GM12878 (cell line): ENCODE data around the gene KIF2A. TPM values are rescaled to one million over a fixed set of nuclear protein-coding genes. Genes with fewer than 3 reads are reported as not detected.

Source experiments
- ATAC-seq: fragments of 200-7000 bp; cut with Tn5 transposase; 3 replicates; pipeline ENCODE4 v1.9.1; 2020; ENCODE audit warnings: mild to moderate bottlenecking, moderate library complexity
- BruUV-seq: library from RNA; stranded (reverse); fragments of 400-500 nt; replicated peaks from 2 replicates; lab custom pipeline; 2021; lab: Mats Ljungman, UMichigan
- CTCF ChIA-PET: fragments of 300-600 bp; sonication (Branson Sonifier 250); formaldehyde crosslinking; extraction: SDS; loops from one replicate; lab custom pipeline; 2021; ENCODE audit warnings: inconsistent platforms; lab: Yijun Ruan, JAX
- POLR2A ChIA-PET: fragments of 350-600 bp; formaldehyde crosslinking; extraction: SDS; loops from one replicate; lab custom pipeline; 2021; ENCODE audit warnings: inconsistent platforms; lab: Charles Lee
- RAD21 ChIA-PET: fragments of 300-600 bp; sonication (Branson Sonifier 250); formaldehyde crosslinking; loops from one replicate; lab custom pipeline; 2023; ENCODE audit warnings: antibody characterized with exemption; ENCODE audit not compliant: unreplicated experiment; lab: Charles Lee
- SMC1A ChIA-PET: fragments of 300-600 bp; sonication (Branson Sonifier 250); formaldehyde crosslinking; loops from one replicate; lab custom pipeline; 2023; ENCODE audit not compliant: unreplicated experiment, uncharacterized antibody; lab: Charles Lee
- DNase-seq: peaks from one replicate; pipeline ENCODE4 v3.0.0-alpha.2; 2011; ENCODE audit warnings: low read depth, low spot score
- FAIRE-seq: peaks from 3 replicates; lab custom pipeline; 2011; peaks lifted over from hg19 to GRCh38; lab: Jason Lieb, UNC
- H2AFZ ChIP-seq: 2 replicates; pipeline ENCODE4 v1.6.0; 2011; ENCODE audit warnings: low read depth, low read length, control low read depth; ENCODE audit not compliant: control insufficient read depth
- H3K27ac ChIP-seq: 2 replicates; pipeline ENCODE4 v1.5.1; 2011; ENCODE audit warnings: control low read depth; ENCODE audit not compliant: control insufficient read depth, insufficient read depth
- H3K27me3 ChIP-seq, 2 experiments: replicated peaks in 1 of 2; 2 replicates each; pipeline versions ENCODE4 v1.6.0 to v1.6.1; 2011; ENCODE audit warnings: low read length in 1 of 2; ENCODE audit not compliant: control insufficient read depth in 2 of 2, insufficient read depth in 2 of 2
- H3K36me3 ChIP-seq, 2 experiments: 2 replicates each; pipeline ENCODE4 v1.5.1; 2011; ENCODE audit warnings: low read length in 1 of 2; ENCODE audit not compliant: control insufficient read depth in 2 of 2, insufficient read depth in 2 of 2
- H3K4me1 ChIP-seq: 2 replicates; pipeline ENCODE4 v1.6.1; 2011; ENCODE audit warnings: mild to moderate bottlenecking, low read length, moderate library complexity, mixed read lengths; ENCODE audit not compliant: control insufficient read depth, insufficient read depth
- H3K4me2 ChIP-seq: 2 replicates; pipeline ENCODE4 v1.6.0; 2011; ENCODE audit warnings: control low read depth; ENCODE audit not compliant: control insufficient read depth, insufficient read depth
- H3K4me3 ChIP-seq: fragments of 200-600 bp; sonication (generic); 2 replicates; pipeline ENCODE4 v1.5.1; 2016
- H3K79me2 ChIP-seq: 2 replicates; pipeline ENCODE4 v1.6.0; 2011; ENCODE audit warnings: low read length; ENCODE audit not compliant: control insufficient read depth, insufficient read depth
- H3K9ac ChIP-seq: 2 replicates; pipeline ENCODE4 v1.8.0; 2011; ENCODE audit warnings: low read length, control low read depth, mixed read lengths; ENCODE audit not compliant: control insufficient read depth, insufficient read depth
- H3K9me3 ChIP-seq: replicated peaks from 3 replicates; pipeline ENCODE4 v1.5.1; 2011; ENCODE audit warnings: mild to moderate bottlenecking, low read length; ENCODE audit not compliant: control insufficient read depth, insufficient read depth
- H4K20me1 ChIP-seq: 2 replicates; pipeline ENCODE4 v1.6.0; 2011; ENCODE audit not compliant: control insufficient read depth, insufficient read depth
- ESRRA ChIP-seq: IDR thresholded peaks from 2 replicates; pipeline ENCODE4 v1.6.1; 2012; ENCODE audit warnings: mild to moderate bottlenecking, low read length, improper control_type of control experiment
- HDAC6 ChIP-seq: fragments of 200-600 bp; sonication (generic); IDR thresholded peaks from one replicate; pipeline ENCODE4 v1.8.0; 2017; ENCODE audit warnings: antibody characterized with exemption; ENCODE audit not compliant: unreplicated experiment
- IKZF1 ChIP-seq: fragments of 450-650 bp; conservative IDR thresholded peaks from 2 replicates; pipeline ENCODE4 v1.6.1; 2017; ENCODE audit warnings: antibody characterized with exemption, mild to moderate bottlenecking
- KAT2A ChIP-seq: conservative IDR thresholded peaks from 2 replicates; pipeline ENCODE4 v1.6.1; 2011; ENCODE audit warnings: low read depth, low read length; ENCODE audit not compliant: control insufficient read depth
- WRNIP1 ChIP-seq: IDR thresholded peaks from 2 replicates; pipeline ENCODE4 v1.6.1; 2011; ENCODE audit warnings: low read depth, low read length, improper control_type of control experiment, borderline replicate concordance
- ZNF217 ChIP-seq: fragments of 450-650 bp; IDR thresholded peaks from 2 replicates; pipeline ENCODE4 v1.6.1; 2017; ENCODE audit warnings: antibody characterized with exemption, mild to moderate bottlenecking
- WGBS: methylation state at CpG from one replicate; pipeline ENCODE4 v1.1.6; 2016; ENCODE audit warnings: low lambda C conversion rate; ENCODE audit not compliant: insufficient replicate concordance, insufficient coverage; ENCODE audit errors: missing lambda C conversion rate; 5-methylcytosine and 5-hydroxymethylcytosine counted together
- in situ Hi-C: fragments of 300-500 bp; cut with MboI; formaldehyde crosslinking; loops from 9 replicates; pipeline ENCODE4 v1.14.3; 2018; ENCODE audit warnings: mixed read lengths
- intact Hi-C: fragments of 100-400 bp; cut with micrococcal nuclease; formaldehyde crosslinking; loops from one replicate; pipeline ENCODE4 v1.14.2; 2022; ENCODE audit not compliant: unreplicated experiment
- polyA plus RNA-seq, 11 experiments: library from polyadenylated mRNA; depleted of rRNA in 4 of 11; unstranded in 6 of 11; stranded (reverse) in 5 of 11; fragments of >200 nt; fragmentation: Nextera tagmentation in 4 of 11; fragmentation: Illumina TruSeq in 1 of 11; extraction: Ambion mirVana in 4 of 11; extraction: Trizol in 1 of 11; gene quantifications; 1 replicate in 1 of 11; 2 replicates in 10 of 11; pipeline versions ENCODE4 v1.2.1 to v1.2.3, GENCODE V29; 2011 to 2016; ENCODE audit warnings: inconsistent platforms in 2 of 11, missing spikeins in 2 of 11, low read depth in 1 of 11
- total RNA-seq, 4 experiments: library from RNA; depleted of rRNA in 3 of 4; stranded (reverse); fragments of >200 nt in 3 of 4; fragmentation: Illumina TruSeq in 1 of 4; extraction: Trizol in 1 of 4; gene quantifications; 2 replicates each; pipeline versions ENCODE4 v1.2.1 to v1.2.3, GENCODE V29; 2013 to 2021
- TF ChIP-seq, protein P1 (sequence below): IDR thresholded peaks from 2 replicates; pipeline ENCODE4 v1.6.1; 2011; ENCODE audit warnings: mild to moderate bottlenecking, low read depth, low read length, moderate library complexity; ENCODE audit not compliant: insufficient replicate concordance

Gene KIF2A
- total and polyA plus RNA-seq, 10 of the 15 experiments (the other 5 are each of a cell fraction or from before 2014, with no cell fraction given), result 35.9 to 124 (median 80.1) TPM

DNA sequence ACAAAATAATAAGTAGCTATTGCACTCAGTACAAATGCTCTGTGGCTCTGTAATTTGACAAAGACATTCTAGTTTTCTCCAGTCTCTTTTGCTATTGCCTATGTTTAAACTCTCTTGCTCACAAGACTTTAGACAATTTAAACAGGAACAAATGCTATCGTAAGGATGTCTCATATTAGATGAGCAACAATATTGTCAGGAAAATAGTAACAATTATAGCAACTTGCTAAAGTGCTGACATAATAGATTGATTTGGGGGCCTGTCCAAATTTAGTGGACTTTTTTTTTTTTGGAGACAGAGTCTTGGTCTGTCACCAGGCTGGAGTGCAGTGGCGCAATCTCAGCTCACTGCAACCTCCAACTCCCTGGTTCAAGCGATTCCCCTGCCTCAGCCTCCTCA lies 11.8 kb downstream of the KIF2A start:
- no peak overlapping the region for H3K4me3 ChIP-seq
- H3K27me3 ChIP-seq, result no peaks in the 10 kb centered on the region
- peaks cover 90% of the 10 kb centered on the region for H3K79me2 ChIP-seq
- SMC1A ChIA-PET, result interaction anchor here (0.8 to 5.3 kb wide), 9 partner anchors 9 to 85 kb away, joined by 3 to 30 read pairs (median 4); no protein-coding TSS in a partner anchor
- 96% methylated on average over 3 of the region's 3 CpGs for WGBS
- CTCF ChIA-PET, result interaction anchor here (1.0 to 3.3 kb wide), 6 partner anchors 8 to 94 kb away, joined by 3 to 10 read pairs (median 4); no protein-coding TSS in a partner anchor
- H4K20me1 ChIP-seq, result no peaks in the 10 kb centered on the region
- FAIRE-seq (no peak), ATAC-seq (no peak), DNase-seq (no peak)
- TF ChIP-seq KAT2A, result no peak
- no peak for TF ChIP-seq WRNIP1
- TF ChIP-seq IKZF1, result no peak
- no peak for TF ChIP-seq ZNF217
- no peak for TF ChIP-seq ESRRA
- TF ChIP-seq, protein P1, sequence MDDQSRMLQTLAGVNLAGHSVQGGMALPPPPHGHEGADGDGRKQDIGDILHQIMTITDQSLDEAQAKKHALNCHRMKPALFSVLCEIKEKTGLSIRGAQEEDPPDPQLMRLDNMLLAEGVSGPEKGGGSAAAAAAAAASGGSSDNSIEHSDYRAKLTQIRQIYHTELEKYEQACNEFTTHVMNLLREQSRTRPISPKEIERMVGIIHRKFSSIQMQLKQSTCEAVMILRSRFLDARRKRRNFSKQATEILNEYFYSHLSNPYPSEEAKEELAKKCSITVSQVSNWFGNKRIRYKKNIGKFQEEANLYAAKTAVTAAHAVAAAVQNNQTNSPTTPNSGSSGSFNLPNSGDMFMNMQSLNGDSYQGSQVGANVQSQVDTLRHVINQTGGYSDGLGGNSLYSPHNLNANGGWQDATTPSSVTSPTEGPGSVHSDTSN, result no peak
- no peak for TF ChIP-seq HDAC6
- H3K4me1 ChIP-seq, result no peaks in the 10 kb centered on the region
- no peaks in the 10 kb centered on the region for H3K9me3 ChIP-seq
- no TSS peak for BruUV-seq
- H2AFZ ChIP-seq, result no peak overlapping the region
- H3K9ac ChIP-seq, result no peak overlapping the region
- intact Hi-C loops (no loop called here), in situ Hi-C loops (no loop called here)
- no peak overlapping the region for H3K27ac ChIP-seq
- RAD21 ChIA-PET, result interaction anchor here (0.7 to 2.7 kb wide), 3 partner anchors 9 to 12 kb away, joined by 3 to 12 read pairs (median 3); partner anchors contain the start of gene KIF2A
- H3K36me3 ChIP-seq, result peaks cover 3 to 4% of the 10 kb centered on the region in 2 experiments
- POLR2A ChIA-PET, result interaction anchor here (3.3 to 3.9 kb wide), 2 partner anchors 9 to 10 kb away, joined by 13 to 17 read pairs; no protein-coding TSS in a partner anchor
- no peak overlapping the region for H3K4me2 ChIP-seq
